Hematopoietic multipotent progenitor cell treated with erythropoietin and hydrocortisone succinate and interleukin-3 and kit ligand, for 17 days (in vitro differentiated cells): ENCODE data around the gene RAB8A.

Source experiments
- DNase-seq: peaks from one replicate; pipeline ENCODE4 v3.0.0-alpha.2; 2015; ENCODE audit warnings: low spot score

Gene RAB8A

GRCh38 chr19:16111160-16111908, at the start of gene RAB8A:
Gene RAB8A, plus strand, starts transcription at chr19:16111889. Its CDS starts 13 bp downstream, at chr19:16111902.
- peak; percentile 97 for DNase-seq

GRCh38 chr19:16061943-16062342, 49.7 kb upstream of the RAB8A start:
- no peak for DNase-seq

- peak; percentile 58 for DNase-seq
These were observed 48.9 kb upstream of the RAB8A start for GRCh38 chr19:16062789-16063188.

- DNase-seq, result no peak
These were observed 47.3 kb upstream of the RAB8A start for GRCh38 chr19:16064209-16064889.

- DNase-seq, result peak; percentile 15
These were observed 45.0 kb upstream of the RAB8A start for GRCh38 chr19:16066611-16067104.

- DNase-seq, result no peak
These were observed 44.3 kb upstream of the RAB8A start for GRCh38 chr19:16067205-16067938.

GRCh38 chr19:16068696-16069259, 42.9 kb upstream of the RAB8A start:
- DNase-seq, result no peak

- DNase-seq, result no peak
These were observed 41.8 kb upstream of the RAB8A start for GRCh38 chr19:16069813-16070365.

- peak; percentile 42 for DNase-seq
These were observed 41.2 kb upstream of the RAB8A start for GRCh38 chr19:16070366-16070990.

- DNase-seq, result no peak
These were observed 40.5 kb upstream of the RAB8A start for GRCh38 chr19:16071072-16071691.

- DNase-seq, result no peak
These were observed 38.2 kb upstream of the RAB8A start for GRCh38 chr19:16073481-16073880.

- no peak for DNase-seq
These were observed 37.7 kb upstream of the RAB8A start for GRCh38 chr19:16073988-16074387.

- DNase-seq, result no peak
These were observed 37.0 kb upstream of the RAB8A start for GRCh38 chr19:16074488-16075365.

- DNase-seq, result no peak
These were observed 36.1 kb upstream of the RAB8A start for GRCh38 chr19:16075430-16076153.

GRCh38 chr19:16076154-16076957, 35.3 kb upstream of the RAB8A start, which contains the start of gene TPM4:
Gene TPM4, plus strand, starts transcription at chr19:16076495. Its CDS starts 71 bp downstream, at chr19:16076566.
- DNase-seq, result no peak

GRCh38 chr19:16076958-16077611, 34.6 kb upstream of the RAB8A start:
- no peak for DNase-seq

GRCh38 chr19:16077984-16078758, 33.5 kb upstream of the RAB8A start:
- DNase-seq, result no peak
